Measurements from ENCODE around the gene CARD14.

GRCh38 chr17:80253631-80254395 is 84.0 kb downstream of the CARD14 start:
- TF ChIP-seq CTCF (optimal IDR thresholded peaks at IDR 0.05 in 1 of 3, IDR thresholded peaks at IDR 0.05 in 1 of 3, conservative IDR thresholded peaks at IDR 0.05 in 1 of 3; ENCODE audit: extremely low read depth in 1 of 3, insufficient read depth in 2 of 3, low read length in 3 of 3) (no peak), EZH2 (IDR thresholded peaks at IDR 0.05; ENCODE audit: low read length) (no peak)

Measured in keratinocyte (primary cell).